Gastrocnemius medialis (tissue), 4 donors: ENCODE results near the gene CELSR1.

Experiments
- POLR2A ChIP-seq, 2 donors: fragments of 450-650 bp; IDR thresholded peaks; one replicate each; pipeline ENCODE4 v1.6.1; 2017; ENCODE audit warnings: antibody characterized with exemption in 2 of 2, mild to moderate bottlenecking in 2 of 2, moderate library complexity in 2 of 2
- TF ChIP-seq, protein P1 (sequence below), 5 experiments: fragments of 450-650 bp in 3 of 5; fragments of 200-600 bp in 2 of 5; sonication (generic) in 2 of 5; IDR thresholded peaks in 4 of 5; conservative IDR thresholded peaks in 1 of 5; 1 replicate in 4 of 5; 2 replicates in 1 of 5; pipeline ENCODE4 v1.5.1; 2016 to 2019; ENCODE audit warnings: antibody characterized with exemption in 5 of 5, mild to moderate bottlenecking in 3 of 5, moderate library complexity in 3 of 5

DNA sequence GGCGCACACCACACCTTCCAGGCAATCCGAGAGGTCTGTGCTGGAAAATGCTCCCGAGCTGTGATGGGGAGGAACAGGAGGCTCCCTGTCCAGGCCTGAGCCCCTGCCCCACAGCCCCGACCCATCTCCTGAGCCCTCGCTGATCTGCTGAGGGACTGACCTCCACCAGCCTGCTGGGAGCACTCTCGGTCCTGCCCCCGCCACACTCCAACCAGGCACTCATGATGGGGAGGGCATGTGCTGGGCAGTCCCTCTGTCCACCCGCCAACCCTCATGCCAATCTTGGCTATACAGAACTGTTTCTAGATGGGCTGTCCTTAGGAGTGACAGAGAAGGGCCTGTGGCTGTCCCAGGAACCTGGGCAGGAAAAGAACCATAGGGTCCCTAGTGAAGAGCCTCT, 131.1 kb downstream of the CELSR1 start:
- TF ChIP-seq, protein P1, sequence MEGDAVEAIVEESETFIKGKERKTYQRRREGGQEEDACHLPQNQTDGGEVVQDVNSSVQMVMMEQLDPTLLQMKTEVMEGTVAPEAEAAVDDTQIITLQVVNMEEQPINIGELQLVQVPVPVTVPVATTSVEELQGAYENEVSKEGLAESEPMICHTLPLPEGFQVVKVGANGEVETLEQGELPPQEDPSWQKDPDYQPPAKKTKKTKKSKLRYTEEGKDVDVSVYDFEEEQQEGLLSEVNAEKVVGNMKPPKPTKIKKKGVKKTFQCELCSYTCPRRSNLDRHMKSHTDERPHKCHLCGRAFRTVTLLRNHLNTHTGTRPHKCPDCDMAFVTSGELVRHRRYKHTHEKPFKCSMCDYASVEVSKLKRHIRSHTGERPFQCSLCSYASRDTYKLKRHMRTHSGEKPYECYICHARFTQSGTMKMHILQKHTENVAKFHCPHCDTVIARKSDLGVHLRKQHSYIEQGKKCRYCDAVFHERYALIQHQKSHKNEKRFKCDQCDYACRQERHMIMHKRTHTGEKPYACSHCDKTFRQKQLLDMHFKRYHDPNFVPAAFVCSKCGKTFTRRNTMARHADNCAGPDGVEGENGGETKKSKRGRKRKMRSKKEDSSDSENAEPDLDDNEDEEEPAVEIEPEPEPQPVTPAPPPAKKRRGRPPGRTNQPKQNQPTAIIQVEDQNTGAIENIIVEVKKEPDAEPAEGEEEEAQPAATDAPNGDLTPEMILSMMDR (IDR thresholded peaks at IDR 0.05 in 4 of 5, conservative IDR thresholded peaks at IDR 0.05 in 1 of 5), result no peak
- TF ChIP-seq POLR2A (IDR thresholded peaks at IDR 0.05), result no peak
